T-helper 2 cell treated with Interferon-gamma antibody and Interleukin-4, amounts not matched to agents 5 μg/mL and 100 μg/mL, for 36 hours (primary cell): Measurements from ENCODE around the gene UGT1A6.

ENCODE experiments used
- DNase-seq: peaks from one replicate; pipeline ENCODE4 v3.0.0; 2021; ENCODE audit warnings: low spot score
- H3K27ac Mint-ChIP-seq: one replicate; pipeline ENCODE4 v1.8.0; 2021; ENCODE audit warnings: mild to moderate bottlenecking, mixed read lengths
- H3K27me3 Mint-ChIP-seq: one replicate; pipeline ENCODE4 v1.8.0; 2021; ENCODE audit warnings: low read depth, mixed read lengths
- H3K36me3 Mint-ChIP-seq: one replicate; pipeline ENCODE4 v1.8.0; 2021; ENCODE audit warnings: low read depth, mixed read lengths
- H3K4me1 Mint-ChIP-seq: one replicate; pipeline ENCODE4 v1.8.0; 2021; ENCODE audit warnings: low read depth, mixed read lengths
- H3K4me3 Mint-ChIP-seq: one replicate; pipeline ENCODE4 v1.8.0; 2022; ENCODE audit warnings: mild to moderate bottlenecking, moderate library complexity, mixed read lengths
- H3K9me3 Mint-ChIP-seq: one replicate; pipeline ENCODE4 v1.8.0; 2021; ENCODE audit warnings: mixed read lengths

The UGT1A6 gene

GRCh38 chr2:233775414-233775813 is 82.7 kb downstream of the UGT1A6 start:
- no peaks in the 10 kb centered on the region for H3K4me1 Mint-ChIP-seq
- peaks cover 3% of the 10 kb centered on the region for H3K9me3 Mint-ChIP-seq
- H3K27ac Mint-ChIP-seq = no peak overlapping the region
- H3K27me3 Mint-ChIP-seq = no peaks in the 10 kb centered on the region
- no peak for DNase-seq
- H3K36me3 Mint-ChIP-seq = no peaks in the 10 kb centered on the region
- no peak overlapping the region for H3K4me3 Mint-ChIP-seq

DNA sequence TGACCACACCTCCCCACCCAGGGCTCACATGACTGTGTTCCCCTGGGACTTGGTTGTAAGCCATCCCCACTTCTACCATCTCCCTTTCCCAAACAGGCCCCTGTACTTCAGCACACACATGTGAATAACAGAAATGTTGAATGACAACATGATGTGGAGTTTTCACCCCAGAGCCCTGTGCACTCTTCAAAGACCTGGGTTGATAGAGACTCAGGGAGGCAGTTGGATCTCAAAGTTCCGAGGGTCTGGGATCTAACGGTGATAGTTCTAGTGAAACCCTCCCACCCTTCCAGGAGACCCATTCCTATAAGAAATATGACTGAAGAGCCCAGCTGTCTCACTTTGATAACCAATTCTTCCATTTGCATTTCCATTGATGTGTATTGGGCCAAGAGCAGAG is 85.3 kb downstream of the UGT1A6 start, which contains the start of gene MROH2A:
Gene MROH2A, plus strand, starts transcription at position 301 of the 400 bp plus-strand sequence. CDS start 1,029 bp downstream, outside the sequence.
- peaks cover 3% of the 10 kb centered on the region for H3K9me3 Mint-ChIP-seq
- no peaks in the 10 kb centered on the region for H3K36me3 Mint-ChIP-seq
- H3K4me1 Mint-ChIP-seq = no peaks in the 10 kb centered on the region
- H3K4me3 Mint-ChIP-seq = no peak within 1 kb of the TSS
- H3K27me3 Mint-ChIP-seq = peaks cover 8% of the 10 kb centered on the region
- no peak for DNase-seq
- H3K27ac Mint-ChIP-seq = no peak within 1 kb of the TSS

DNA sequence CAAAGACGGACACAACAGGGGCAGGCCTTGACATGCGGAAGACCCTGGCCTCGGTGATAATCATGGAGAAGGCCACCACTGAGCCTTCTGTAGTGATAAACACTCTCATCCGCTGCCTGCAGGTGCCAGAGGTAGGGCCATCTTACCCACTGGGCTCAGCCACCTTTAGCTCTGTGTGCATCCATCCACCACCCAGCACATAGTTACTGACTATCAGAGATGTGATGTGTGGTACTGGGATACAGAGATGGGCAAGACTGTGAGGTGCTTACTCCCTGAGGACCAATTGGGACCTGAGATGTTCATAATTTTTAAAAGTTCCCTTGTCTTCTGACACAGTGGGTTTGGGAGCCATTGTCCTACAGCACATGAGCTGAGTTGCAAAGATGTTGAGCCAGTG is 87.0 kb downstream of the UGT1A6 start:
- Mint-ChIP-seq H3K4me1 (no peaks in the 10 kb centered on the region), H3K27me3 (peaks cover 10% of the 10 kb centered on the region), H3K27ac (no peak overlapping the region), H3K36me3 (no peaks in the 10 kb centered on the region), H3K9me3 (peaks cover 3% of the 10 kb centered on the region), H3K4me3 (no peak overlapping the region)
- DNase-seq = no peak

DNA sequence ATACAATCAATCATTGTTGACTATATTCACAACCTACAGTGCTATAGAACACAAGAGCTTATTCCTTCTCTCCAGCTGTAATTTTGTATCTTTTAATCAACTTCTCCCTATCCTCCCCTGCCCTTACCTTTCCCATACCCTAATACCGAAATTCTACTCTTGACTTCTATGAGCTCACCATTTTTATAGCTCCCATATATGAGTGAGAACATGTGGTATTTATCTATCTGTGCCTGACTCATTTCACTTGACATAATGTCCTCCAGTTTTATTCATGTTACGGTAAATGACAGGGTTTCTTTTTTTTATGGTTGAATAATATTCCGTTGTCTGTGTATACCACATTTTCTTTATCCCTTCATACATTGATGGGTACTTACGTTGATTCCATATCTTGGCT is 88.1 kb downstream of the UGT1A6 start:
- Mint-ChIP-seq H3K4me3 (no peak overlapping the region), H3K27ac (no peak overlapping the region), H3K27me3 (peaks cover 10% of the 10 kb centered on the region), H3K36me3 (no peaks in the 10 kb centered on the region), H3K9me3 (peaks cover 3% of the 10 kb centered on the region), H3K4me1 (no peaks in the 10 kb centered on the region)
- no peak for DNase-seq

GRCh38 chr2:233789554-233789953 is 96.9 kb downstream of the UGT1A6 start:
- H3K4me1 Mint-ChIP-seq = no peaks in the 10 kb centered on the region
- H3K27me3 Mint-ChIP-seq = no peaks in the 10 kb centered on the region
- H3K9me3 Mint-ChIP-seq = no peaks in the 10 kb centered on the region
- no peak overlapping the region for H3K4me3 Mint-ChIP-seq
- H3K36me3 Mint-ChIP-seq = no peaks in the 10 kb centered on the region
- no peak for DNase-seq
- H3K27ac Mint-ChIP-seq = no peak overlapping the region

DNA sequence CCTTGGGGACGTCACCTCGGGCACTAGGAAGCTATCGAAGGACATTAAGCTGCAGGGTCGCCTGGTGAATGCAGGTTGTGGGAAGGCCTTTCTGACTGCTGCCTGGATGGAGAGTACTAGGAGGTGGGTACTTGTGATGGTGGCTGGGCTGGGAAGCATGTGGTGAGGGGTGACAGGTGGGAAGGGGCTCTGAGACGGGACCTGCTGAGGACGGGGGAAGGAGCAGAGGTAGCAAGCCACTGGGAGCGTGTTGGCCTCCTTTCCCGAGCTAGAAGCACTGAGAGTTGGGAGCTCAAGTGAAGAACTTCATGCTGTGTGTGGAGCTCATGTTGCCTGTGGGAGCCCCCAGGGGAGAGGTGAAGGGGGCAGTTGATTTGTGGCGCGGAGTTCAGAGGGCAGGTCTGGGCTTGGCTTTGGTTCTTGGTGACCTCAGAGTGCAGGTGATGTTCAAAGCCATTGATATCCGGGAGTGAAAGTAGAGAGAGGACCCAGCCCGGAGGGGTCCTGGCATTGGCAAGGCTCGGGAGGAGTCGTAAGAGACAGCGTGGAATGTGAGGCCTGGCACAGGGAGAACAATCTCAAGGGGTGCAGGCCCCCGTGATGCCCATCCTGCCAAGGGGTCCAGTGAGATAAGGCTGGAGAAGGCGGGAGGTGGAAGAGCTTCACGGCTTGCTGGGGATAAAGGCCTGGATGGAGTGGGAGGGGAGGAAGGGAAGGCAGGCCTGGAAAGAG is 98.6 kb downstream of the UGT1A6 start:
- Mint-ChIP-seq H3K27me3 (no peaks in the 10 kb centered on the region), H3K9me3 (no peaks in the 10 kb centered on the region), H3K4me1 (no peaks in the 10 kb centered on the region), H3K4me3 (no peak overlapping the region), H3K36me3 (no peaks in the 10 kb centered on the region), H3K27ac (peak overlapping the region; percentile 1)
- no peak for DNase-seq

GRCh38 chr2:233791883-233792329 is 99.2 kb downstream of the UGT1A6 start:
- Mint-ChIP-seq H3K4me1 (no peaks in the 10 kb centered on the region), H3K4me3 (no peak overlapping the region), H3K27me3 (no peaks in the 10 kb centered on the region), H3K36me3 (no peaks in the 10 kb centered on the region), H3K9me3 (no peaks in the 10 kb centered on the region), H3K27ac (no peak overlapping the region)
- no peak for DNase-seq

DNA sequence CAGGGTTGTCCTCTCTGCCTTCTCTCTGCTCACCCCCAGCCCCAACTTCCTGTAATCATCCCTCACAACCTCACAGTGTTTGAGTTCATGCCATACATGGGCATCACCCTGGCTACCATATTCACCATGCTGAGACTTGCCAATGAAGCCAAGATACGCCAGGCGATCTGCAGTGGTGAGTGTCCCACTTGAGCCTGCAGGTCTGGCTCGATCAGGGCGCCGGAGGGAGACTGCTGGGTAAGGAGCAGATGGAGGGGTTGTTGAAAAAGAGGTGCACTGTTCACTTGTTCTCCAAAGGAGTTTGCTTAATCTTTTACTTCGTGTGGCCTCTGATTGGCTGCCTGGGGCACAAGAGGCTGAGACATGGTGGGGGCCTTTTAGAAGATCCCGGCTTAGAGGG is 100.0 kb downstream of the UGT1A6 start:
- Mint-ChIP-seq H3K36me3 (no peaks in the 10 kb centered on the region), H3K27me3 (no peaks in the 10 kb centered on the region), H3K9me3 (no peaks in the 10 kb centered on the region), H3K27ac (no peak overlapping the region), H3K4me3 (no peak overlapping the region), H3K4me1 (no peaks in the 10 kb centered on the region)
- no peak for DNase-seq

DNA sequence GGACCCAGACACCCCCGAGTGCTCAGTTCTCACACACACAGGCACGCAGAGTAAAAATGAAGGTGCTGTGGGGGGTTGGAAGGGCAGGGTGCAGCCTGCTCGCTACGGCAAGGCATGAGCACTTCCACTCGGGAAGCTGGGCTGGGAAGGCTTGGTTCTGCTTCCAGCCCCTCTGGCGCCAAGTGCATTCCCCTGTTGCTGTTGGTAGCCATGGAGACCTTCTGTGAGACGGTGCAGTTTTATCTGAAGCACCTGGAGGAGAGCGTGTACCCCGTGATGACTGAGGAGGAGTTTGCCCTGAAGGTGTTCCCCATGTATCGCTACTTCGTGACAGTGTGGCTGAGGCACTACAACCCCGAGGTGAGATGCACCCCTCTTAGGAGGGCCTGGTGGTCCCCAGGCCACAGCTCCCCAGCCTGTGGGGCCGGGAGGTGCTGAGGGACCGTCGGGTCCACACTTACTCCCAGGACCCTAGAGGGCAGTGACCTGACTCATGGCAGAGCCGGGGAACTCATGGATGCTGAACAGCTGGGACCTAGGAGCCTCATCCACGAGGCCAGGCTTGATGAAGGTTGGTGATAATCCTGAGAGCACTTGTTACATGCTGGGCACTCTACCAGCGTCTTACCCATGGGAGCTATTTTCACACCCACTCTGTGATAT is 100.9 kb downstream of the UGT1A6 start:
- Mint-ChIP-seq H3K27ac (no peak overlapping the region), H3K9me3 (no peaks in the 10 kb centered on the region), H3K4me1 (no peaks in the 10 kb centered on the region), H3K27me3 (no peaks in the 10 kb centered on the region), H3K36me3 (no peaks in the 10 kb centered on the region), H3K4me3 (no peak overlapping the region)
- no peak for DNase-seq

DNA sequence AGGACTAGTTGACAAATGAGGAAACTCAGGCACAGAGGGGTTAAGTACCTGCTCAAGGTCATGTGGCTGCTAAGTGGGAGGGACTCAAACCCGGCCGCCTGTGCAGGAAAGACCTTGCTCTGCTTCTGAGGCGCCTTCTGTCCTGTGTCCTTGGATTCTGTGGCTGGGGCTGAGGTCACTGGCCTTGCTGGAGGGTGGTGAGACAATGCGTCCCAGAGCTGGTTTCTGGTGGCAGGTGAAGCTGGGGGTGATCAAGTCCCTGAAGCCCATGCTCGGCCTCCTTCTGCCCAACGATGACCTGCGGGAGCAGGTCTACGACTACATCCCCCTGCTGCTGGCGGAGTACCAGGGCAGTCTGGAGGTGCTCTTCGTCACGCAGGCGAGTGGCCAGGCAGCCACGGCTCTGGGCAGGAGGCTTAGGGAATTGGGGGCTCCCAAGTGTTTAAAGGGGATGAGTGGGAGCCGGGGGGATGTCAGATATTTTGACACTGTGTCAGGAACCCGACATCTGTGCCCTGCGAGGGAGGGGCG is 101.5 kb downstream of the UGT1A6 start:
- no peaks in the 10 kb centered on the region for H3K4me1 Mint-ChIP-seq
- no peak overlapping the region for H3K4me3 Mint-ChIP-seq
- DNase-seq = no peak
- no peaks in the 10 kb centered on the region for H3K9me3 Mint-ChIP-seq
- no peak overlapping the region for H3K27ac Mint-ChIP-seq
- no peaks in the 10 kb centered on the region for H3K36me3 Mint-ChIP-seq
- no peaks in the 10 kb centered on the region for H3K27me3 Mint-ChIP-seq

DNA sequence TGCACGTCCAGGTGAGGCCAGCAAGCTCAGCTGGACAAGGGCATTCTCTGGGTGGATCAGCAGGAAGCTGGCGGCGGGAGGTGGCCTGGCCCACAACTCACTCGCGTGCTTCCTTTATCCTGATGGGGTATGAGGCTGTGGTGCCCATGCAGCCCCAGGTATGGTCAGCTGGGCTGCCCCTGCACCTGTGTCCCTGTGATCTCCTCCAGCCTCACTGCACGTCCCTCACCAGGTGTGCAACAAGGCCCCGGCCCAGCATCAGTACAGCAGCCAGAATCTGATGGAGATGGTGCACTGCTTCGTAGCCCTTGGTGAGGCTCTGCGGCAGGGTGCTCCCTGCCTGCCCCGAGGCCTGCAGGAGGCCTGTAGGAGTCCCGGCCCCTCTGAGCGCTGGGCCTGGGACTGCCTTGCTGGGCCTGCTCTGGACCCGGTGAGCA is 103.1 kb downstream of the UGT1A6 start:
- no peak overlapping the region for H3K4me3 Mint-ChIP-seq
- H3K4me1 Mint-ChIP-seq = no peaks in the 10 kb centered on the region
- no peak overlapping the region for H3K27ac Mint-ChIP-seq
- no peaks in the 10 kb centered on the region for H3K27me3 Mint-ChIP-seq
- no peak for DNase-seq
- H3K36me3 Mint-ChIP-seq = no peaks in the 10 kb centered on the region
- H3K9me3 Mint-ChIP-seq = no peaks in the 10 kb centered on the region

- Mint-ChIP-seq H3K9me3 (no peaks in the 10 kb centered on the region), H3K27ac (no peak overlapping the region), H3K4me1 (no peaks in the 10 kb centered on the region), H3K36me3 (no peaks in the 10 kb centered on the region), H3K27me3 (no peaks in the 10 kb centered on the region), H3K4me3 (no peak overlapping the region)
- no peak for DNase-seq
Observed at GRCh38 chr2:233796254-233796653, 103.6 kb downstream of the UGT1A6 start.

DNA sequence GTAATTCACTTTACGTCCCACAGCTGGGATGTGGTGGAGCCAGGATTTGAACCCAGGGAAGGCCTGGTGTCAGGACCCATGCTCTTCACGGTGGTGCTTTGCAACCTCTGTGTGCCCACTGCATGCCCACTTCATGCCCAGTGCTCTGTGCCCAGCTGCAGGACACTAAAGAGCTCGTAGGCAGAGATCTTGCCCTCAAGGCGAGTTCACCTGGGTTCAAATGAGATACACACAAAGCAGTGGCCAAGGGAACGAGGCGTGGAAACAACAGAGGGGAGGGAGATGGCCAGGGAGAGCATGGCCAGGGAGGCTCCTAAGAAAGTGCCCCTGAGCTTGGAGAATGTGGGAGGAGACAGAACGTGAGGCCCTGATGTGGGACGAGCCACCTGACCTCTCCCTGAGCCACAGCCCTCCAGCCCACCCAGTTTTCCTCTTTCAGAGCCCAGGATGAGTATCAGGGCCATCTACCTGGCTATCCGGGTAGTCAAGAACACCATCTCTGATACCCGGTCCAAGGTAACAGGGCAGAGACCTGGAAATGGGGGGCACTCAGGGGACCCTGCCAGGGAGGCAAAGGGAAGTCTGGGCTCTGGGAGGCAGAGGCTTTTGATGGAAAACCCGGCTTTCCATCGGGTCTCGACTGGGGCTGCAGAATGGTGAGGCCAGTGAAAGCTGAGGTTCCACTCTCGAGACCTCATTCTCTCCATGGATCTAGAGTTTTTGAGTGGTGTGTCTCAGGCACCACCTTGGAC is 105.8 kb downstream of the UGT1A6 start:
- Mint-ChIP-seq H3K27ac (no peak overlapping the region), H3K4me3 (no peak overlapping the region), H3K27me3 (no peaks in the 10 kb centered on the region), H3K36me3 (no peaks in the 10 kb centered on the region), H3K9me3 (no peaks in the 10 kb centered on the region), H3K4me1 (no peaks in the 10 kb centered on the region)
- DNase-seq = no peak
